ENCODE data around the gene DNER. TPM values are rescaled to one million over a fixed set of nuclear protein-coding genes. Genes with fewer than 3 reads are reported as not detected.

DNER gene
- total RNA-seq, 4 donors from 2014 or later, result 0.41 to 2.6 (median 1.2) TPM

DNA sequence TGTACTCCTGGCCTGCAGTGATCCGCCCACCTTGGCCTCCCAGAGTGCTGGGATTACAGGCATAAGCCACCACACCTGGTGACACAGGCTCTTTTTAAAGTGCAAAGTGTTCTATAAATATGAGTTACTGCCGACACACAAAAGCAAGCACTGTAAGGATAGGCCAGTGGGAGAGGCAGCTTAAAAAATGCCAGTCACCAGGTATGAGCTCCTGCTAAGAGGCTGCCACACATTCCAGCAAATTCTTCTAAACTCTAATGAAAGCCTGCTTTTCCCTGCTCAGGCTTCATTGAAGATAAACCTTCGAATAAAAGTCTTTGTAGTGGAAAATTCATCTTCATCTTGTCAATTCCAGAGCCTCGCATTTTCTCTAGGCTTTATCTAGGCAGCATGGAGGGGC is 240.2 kb downstream of the DNER start:
- no peaks in the 10 kb centered on the region for H3K9me3 ChIP-seq
- in situ Hi-C loops (cut with MboI; ENCODE audit: low sequenced_read_pairs in 4 of 4), result no loop called here
- TF ChIP-seq, protein P1, sequence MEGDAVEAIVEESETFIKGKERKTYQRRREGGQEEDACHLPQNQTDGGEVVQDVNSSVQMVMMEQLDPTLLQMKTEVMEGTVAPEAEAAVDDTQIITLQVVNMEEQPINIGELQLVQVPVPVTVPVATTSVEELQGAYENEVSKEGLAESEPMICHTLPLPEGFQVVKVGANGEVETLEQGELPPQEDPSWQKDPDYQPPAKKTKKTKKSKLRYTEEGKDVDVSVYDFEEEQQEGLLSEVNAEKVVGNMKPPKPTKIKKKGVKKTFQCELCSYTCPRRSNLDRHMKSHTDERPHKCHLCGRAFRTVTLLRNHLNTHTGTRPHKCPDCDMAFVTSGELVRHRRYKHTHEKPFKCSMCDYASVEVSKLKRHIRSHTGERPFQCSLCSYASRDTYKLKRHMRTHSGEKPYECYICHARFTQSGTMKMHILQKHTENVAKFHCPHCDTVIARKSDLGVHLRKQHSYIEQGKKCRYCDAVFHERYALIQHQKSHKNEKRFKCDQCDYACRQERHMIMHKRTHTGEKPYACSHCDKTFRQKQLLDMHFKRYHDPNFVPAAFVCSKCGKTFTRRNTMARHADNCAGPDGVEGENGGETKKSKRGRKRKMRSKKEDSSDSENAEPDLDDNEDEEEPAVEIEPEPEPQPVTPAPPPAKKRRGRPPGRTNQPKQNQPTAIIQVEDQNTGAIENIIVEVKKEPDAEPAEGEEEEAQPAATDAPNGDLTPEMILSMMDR (IDR thresholded peaks at IDR 0.05 in 4 of 5, conservative IDR thresholded peaks at IDR 0.05 in 1 of 5), result no peak
- TF ChIP-seq POLR2A (IDR thresholded peaks at IDR 0.05), result no peak
- no peak overlapping the region for H3K4me3 ChIP-seq
- DNase-seq, result no peak
- no peak overlapping the region for H3K27ac ChIP-seq
- intact Hi-C loops (cut with DNase I; ENCODE audit: low total_unique reads), result no loop called here
- no peaks in the 10 kb centered on the region for H3K27me3 ChIP-seq
- H3K4me1 ChIP-seq, result no peaks in the 10 kb centered on the region
- H3K36me3 ChIP-seq, result no peaks in the 10 kb centered on the region
- ATAC-seq, result no peak

DNA sequence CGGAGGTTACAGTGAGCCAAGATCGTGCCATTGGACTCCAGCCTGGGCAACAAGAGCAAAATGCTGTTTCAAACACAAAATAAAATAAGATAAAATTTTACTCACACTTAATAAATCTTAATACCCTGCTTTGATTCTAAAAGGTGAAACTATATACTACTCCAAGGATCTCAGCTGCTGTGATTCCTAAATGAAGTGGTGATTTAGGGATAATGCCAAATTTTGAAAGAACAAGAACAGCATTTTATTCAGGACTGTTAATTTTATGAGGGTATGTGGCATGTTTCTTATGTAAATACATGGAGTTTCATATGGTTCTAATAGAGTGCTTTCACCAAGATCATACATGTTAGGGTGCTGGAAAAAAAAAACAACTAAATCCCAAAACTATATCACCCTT is 243.6 kb downstream of the DNER start:
- no peak for DNase-seq

DNA sequence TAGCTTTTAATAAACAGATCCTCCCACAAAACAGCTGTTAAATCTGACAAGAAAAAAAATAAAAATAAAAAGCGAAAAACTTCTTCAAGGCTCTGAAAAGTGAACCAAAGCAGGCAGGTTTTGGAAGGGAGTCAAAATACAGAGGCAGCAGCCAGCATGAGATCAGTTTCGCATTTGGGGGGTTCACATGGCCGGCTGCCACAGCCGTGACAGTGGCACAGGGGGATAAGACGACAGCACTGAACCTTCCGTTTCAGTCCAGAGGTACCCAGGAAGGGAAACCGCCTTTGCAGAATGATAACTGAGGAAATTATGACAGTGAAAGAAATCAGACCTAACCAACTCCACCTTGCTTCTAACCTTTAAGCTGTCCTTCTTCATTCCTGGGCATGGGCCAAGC is 246.6 kb downstream of the DNER start:
- Histone ChIP-seq H3K9me3 (no peaks in the 10 kb centered on the region), H3K27ac (no peak overlapping the region), H3K27me3 (no peaks in the 10 kb centered on the region), H3K36me3 (no peaks in the 10 kb centered on the region), H3K4me1 (no peaks in the 10 kb centered on the region), H3K4me3 (no peak overlapping the region)
- in situ Hi-C loops (cut with MboI; ENCODE audit: low sequenced_read_pairs in 4 of 4) (no loop called here), intact Hi-C loops (cut with DNase I; ENCODE audit: low total_unique reads) (no loop called here)
- DNase-seq (no peak), ATAC-seq (no peak)
- TF ChIP-seq, protein P1 (IDR thresholded peaks at IDR 0.05 in 4 of 5, conservative IDR thresholded peaks at IDR 0.05 in 1 of 5), result no peak
- TF ChIP-seq POLR2A (IDR thresholded peaks at IDR 0.05), result no peak

More for the DNA sequence above, 243.6 kb downstream of the DNER start:
- no peaks in the 10 kb centered on the region for H3K4me1 ChIP-seq
- ATAC-seq, result no peak
- no peaks in the 10 kb centered on the region for H3K9me3 ChIP-seq
- H3K27me3 ChIP-seq, result no peaks in the 10 kb centered on the region
- intact Hi-C loops (cut with DNase I; ENCODE audit: low total_unique reads) (no loop called here), in situ Hi-C loops (cut with MboI; ENCODE audit: low sequenced_read_pairs in 4 of 4) (no loop called here)
- H3K36me3 ChIP-seq, result no peaks in the 10 kb centered on the region
- no peak overlapping the region for H3K27ac ChIP-seq
- TF ChIP-seq, protein P1 (IDR thresholded peaks at IDR 0.05 in 4 of 5, conservative IDR thresholded peaks at IDR 0.05 in 1 of 5), result no peak
- H3K4me3 ChIP-seq, result no peak overlapping the region

DNA sequence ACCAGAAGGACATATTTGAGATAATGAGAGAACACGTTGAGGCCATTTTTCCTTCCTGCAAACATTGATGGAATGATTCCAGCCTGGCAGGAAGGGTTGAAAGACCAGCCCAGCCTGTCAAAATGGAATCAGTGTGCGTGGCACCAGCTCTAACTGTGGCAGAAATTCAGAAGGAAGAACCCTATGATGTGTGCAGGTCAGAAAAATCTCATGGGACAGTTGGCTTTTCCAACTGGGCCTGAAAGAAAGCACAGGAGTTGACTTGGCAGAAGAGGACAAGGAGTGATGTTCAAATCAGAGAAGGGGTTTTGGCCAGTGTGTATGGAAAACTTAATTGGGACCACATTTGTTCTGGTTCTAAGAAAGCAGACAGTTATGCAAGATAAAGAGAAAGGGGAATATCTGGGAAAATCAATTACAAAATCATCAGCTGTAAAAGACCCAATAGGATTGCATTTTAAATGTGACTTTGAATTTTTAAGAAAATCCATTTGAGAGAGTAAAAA is 250.5 kb downstream of the DNER start:
- Histone ChIP-seq H3K4me3 (no peak overlapping the region), H3K4me1 (no peaks in the 10 kb centered on the region), H3K27me3 (no peaks in the 10 kb centered on the region), H3K9me3 (no peaks in the 10 kb centered on the region), H3K36me3 (no peaks in the 10 kb centered on the region), H3K27ac (no peak overlapping the region)
- in situ Hi-C loops (cut with MboI; ENCODE audit: low sequenced_read_pairs in 4 of 4) (no loop called here), intact Hi-C loops (cut with DNase I; ENCODE audit: low total_unique reads) (no loop called here)
- TF ChIP-seq POLR2A (IDR thresholded peaks at IDR 0.05), result no peak
- TF ChIP-seq, protein P1 (IDR thresholded peaks at IDR 0.05 in 4 of 5, conservative IDR thresholded peaks at IDR 0.05 in 1 of 5), result no peak
- peak in 1 of 2 donors; percentile 24 for ATAC-seq
- DNase-seq, result no peak

DNA sequence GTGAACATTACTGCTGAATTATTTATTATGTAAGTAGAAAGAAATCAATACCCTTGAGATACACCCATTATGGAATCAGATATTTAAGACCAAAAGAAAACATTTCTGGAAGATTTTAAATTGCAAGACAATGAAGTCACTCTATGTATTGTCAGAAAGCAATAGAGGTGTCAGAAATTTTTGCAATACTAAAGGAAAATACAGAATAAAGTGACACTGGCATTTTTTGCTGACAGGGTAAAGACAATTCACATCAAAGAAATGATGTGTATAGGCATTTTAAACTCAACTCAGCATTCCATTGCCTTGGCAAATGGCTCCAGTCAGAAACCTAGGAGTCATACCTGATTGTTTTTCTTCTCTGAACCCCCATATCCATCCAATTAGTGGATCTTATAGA is 252.2 kb downstream of the DNER start:
- no peak overlapping the region for H3K4me3 ChIP-seq
- H3K27me3 ChIP-seq, result no peaks in the 10 kb centered on the region
- no peak for ATAC-seq
- intact Hi-C loops (cut with DNase I; ENCODE audit: low total_unique reads) (no loop called here), in situ Hi-C loops (cut with MboI; ENCODE audit: low sequenced_read_pairs in 4 of 4) (no loop called here)
- TF ChIP-seq, protein P1 (IDR thresholded peaks at IDR 0.05 in 4 of 5, conservative IDR thresholded peaks at IDR 0.05 in 1 of 5), result no peak
- TF ChIP-seq POLR2A (IDR thresholded peaks at IDR 0.05), result no peak
- DNase-seq, result no peak
- no peaks in the 10 kb centered on the region for H3K4me1 ChIP-seq
- no peaks in the 10 kb centered on the region for H3K36me3 ChIP-seq
- no peaks in the 10 kb centered on the region for H3K9me3 ChIP-seq
- H3K27ac ChIP-seq, result no peak overlapping the region

Data from gastrocnemius medialis (tissue), 4 donors.